SU-DHL-6 (cell line): ENCODE results near the gene MAF.

Experiments used
- H2AFZ ChIP-seq: fragments of 200-600 bp; sonication (generic); 2 replicates; pipeline ENCODE4 v1.6.1; 2014; ENCODE audit warnings: low read depth, mild to moderate bottlenecking, moderate library complexity, mixed read lengths, antibody characterized with exemption, low read length; ENCODE audit not compliant: severe bottlenecking
- H3F3A ChIP-seq: fragments of 200-600 bp; shearing (Covaris generic); 2 replicates; pipeline ENCODE4 v1.6.0; 2016; ENCODE audit warnings: antibody characterized with exemption, mild to moderate bottlenecking; ENCODE audit not compliant: insufficient read depth
- H3K27ac ChIP-seq: fragments of 200-600 bp; sonication (generic); 2 replicates; pipeline ENCODE4 v1.5.1; 2016; ENCODE audit warnings: low read depth, mild to moderate bottlenecking, low read length, moderate library complexity, mixed read lengths
- H3K27me3 ChIP-seq: fragments of 200-600 bp; sonication (generic), shearing (Covaris generic); 2 replicates; pipeline ENCODE4 v1.6.0; 2014; ENCODE audit warnings: mild to moderate bottlenecking, low read length
- H3K36me3 ChIP-seq: fragments of 200-600 bp; sonication (generic); 2 replicates; pipeline ENCODE4 v1.6.1; 2014; ENCODE audit warnings: mild to moderate bottlenecking, low read length, mixed read lengths
- H3K4me2 ChIP-seq: fragments of 300-600, 200-600 bp; shearing (Covaris generic), sonication (generic); 2 replicates; pipeline ENCODE4 v1.6.0; 2014; ENCODE audit warnings: low read length, low read depth, mild to moderate bottlenecking; ENCODE audit not compliant: poor library complexity, severe bottlenecking
- H3K4me3 ChIP-seq: fragments of 200-600 bp; sonication (generic); 2 replicates; pipeline ENCODE4 v1.5.1; 2014; ENCODE audit warnings: antibody characterized with exemption, low read length, mild to moderate bottlenecking, mixed read lengths; ENCODE audit not compliant: insufficient read depth, poor library complexity, severe bottlenecking
- H3K79me2 ChIP-seq: fragments of 200-600 bp; sonication (generic); 2 replicates; pipeline ENCODE4 v1.6.1; 2014; ENCODE audit warnings: mild to moderate bottlenecking, low read length, moderate library complexity; ENCODE audit not compliant: insufficient read depth
- H3K9ac ChIP-seq: fragments of 200-600 bp; sonication (generic); 2 replicates; pipeline ENCODE4 v1.7.0; 2014; ENCODE audit warnings: mild to moderate bottlenecking, low read length
- H3K9me2 ChIP-seq: fragments of 200-600 bp; sonication (generic); replicated peaks from 2 replicates; pipeline ENCODE4 v1.6.1; 2014; ENCODE audit warnings: low read length; ENCODE audit not compliant: insufficient read depth
- H3K9me3 ChIP-seq: fragments of 200-600 bp; sonication (generic); 2 replicates; pipeline ENCODE4 v1.6.1; 2014; ENCODE audit warnings: low read length, mixed read lengths; ENCODE audit not compliant: insufficient read depth
- H4K20me1 ChIP-seq: fragments of 200-600 bp; sonication (generic); 2 replicates; pipeline ENCODE4 v1.6.1; 2014; ENCODE audit warnings: low read depth, mild to moderate bottlenecking, antibody characterized with exemption, low read length, moderate library complexity, mixed read lengths
- EZH2phosphoT487 ChIP-seq: fragments of 200-600 bp; sonication (generic), shearing (Covaris generic); conservative IDR thresholded peaks from 2 replicates; pipeline ENCODE4 v1.6.1; 2018; ENCODE audit warnings: mild to moderate bottlenecking, antibody characterized with exemption, low read length, moderate library complexity, mixed read lengths
- TF ChIP-seq, protein P1 (sequence below): fragments of 200-600 bp; sonication (generic); IDR thresholded peaks from one replicate; pipeline ENCODE4 v1.5.1; 2017; ENCODE audit warnings: antibody characterized with exemption, mild to moderate bottlenecking, low read length, moderate library complexity; ENCODE audit not compliant: insufficient read depth, poor library complexity, severe bottlenecking

The MAF gene

DNA sequence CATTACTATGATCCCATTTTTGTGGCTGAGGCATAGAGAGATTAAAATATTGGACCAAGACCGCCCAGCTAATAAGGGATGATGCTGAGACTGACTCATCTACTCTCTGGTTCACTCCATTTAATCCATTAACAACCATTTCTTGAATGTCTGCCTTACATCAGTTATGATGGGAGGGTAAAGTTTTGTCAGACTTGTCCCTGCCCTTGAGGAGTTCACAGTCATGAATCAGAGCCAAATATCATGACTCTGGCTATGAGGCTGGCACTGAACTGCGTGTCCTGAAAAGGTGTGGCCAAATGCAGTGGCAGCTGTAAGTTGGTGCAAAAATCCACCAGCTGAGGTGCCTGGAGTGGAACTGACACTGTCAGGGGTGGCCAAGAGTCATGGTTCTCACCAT is 35.0 kb upstream of the MAF start:
- H3K9ac ChIP-seq = no peak overlapping the region
- no peaks in the 10 kb centered on the region for H4K20me1 ChIP-seq
- H3F3A ChIP-seq = no peaks in the 10 kb centered on the region
- TF ChIP-seq, protein P1, sequence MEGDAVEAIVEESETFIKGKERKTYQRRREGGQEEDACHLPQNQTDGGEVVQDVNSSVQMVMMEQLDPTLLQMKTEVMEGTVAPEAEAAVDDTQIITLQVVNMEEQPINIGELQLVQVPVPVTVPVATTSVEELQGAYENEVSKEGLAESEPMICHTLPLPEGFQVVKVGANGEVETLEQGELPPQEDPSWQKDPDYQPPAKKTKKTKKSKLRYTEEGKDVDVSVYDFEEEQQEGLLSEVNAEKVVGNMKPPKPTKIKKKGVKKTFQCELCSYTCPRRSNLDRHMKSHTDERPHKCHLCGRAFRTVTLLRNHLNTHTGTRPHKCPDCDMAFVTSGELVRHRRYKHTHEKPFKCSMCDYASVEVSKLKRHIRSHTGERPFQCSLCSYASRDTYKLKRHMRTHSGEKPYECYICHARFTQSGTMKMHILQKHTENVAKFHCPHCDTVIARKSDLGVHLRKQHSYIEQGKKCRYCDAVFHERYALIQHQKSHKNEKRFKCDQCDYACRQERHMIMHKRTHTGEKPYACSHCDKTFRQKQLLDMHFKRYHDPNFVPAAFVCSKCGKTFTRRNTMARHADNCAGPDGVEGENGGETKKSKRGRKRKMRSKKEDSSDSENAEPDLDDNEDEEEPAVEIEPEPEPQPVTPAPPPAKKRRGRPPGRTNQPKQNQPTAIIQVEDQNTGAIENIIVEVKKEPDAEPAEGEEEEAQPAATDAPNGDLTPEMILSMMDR = no peak
- TF ChIP-seq EZH2phosphoT487 = no peak
- no peaks in the 10 kb centered on the region for H3K79me2 ChIP-seq
- H3K27ac ChIP-seq = no peak overlapping the region
- no peaks in the 10 kb centered on the region for H3K27me3 ChIP-seq
- H3K9me2 ChIP-seq = no peaks in the 10 kb centered on the region
- no peak overlapping the region for H2AFZ ChIP-seq
- no peaks in the 10 kb centered on the region for H3K9me3 ChIP-seq
- H3K4me2 ChIP-seq = no peak overlapping the region
- no peak overlapping the region for H3K4me3 ChIP-seq
- H3K36me3 ChIP-seq = no peaks in the 10 kb centered on the region

GRCh38 chr16:79634298-79634697 is 33.8 kb upstream of the MAF start:
- Histone ChIP-seq H3K4me2 (no peak overlapping the region), H2AFZ (no peak overlapping the region), H4K20me1 (no peaks in the 10 kb centered on the region), H3F3A (no peaks in the 10 kb centered on the region), H3K79me2 (no peaks in the 10 kb centered on the region), H3K4me3 (no peak overlapping the region), H3K36me3 (no peaks in the 10 kb centered on the region), H3K27me3 (no peaks in the 10 kb centered on the region), H3K9ac (no peak overlapping the region), H3K27ac (no peak overlapping the region), H3K9me2 (no peaks in the 10 kb centered on the region), H3K9me3 (no peaks in the 10 kb centered on the region)
- no peak for TF ChIP-seq EZH2phosphoT487
- TF ChIP-seq, protein P1 = no peak

- H3K4me3 ChIP-seq = no peak overlapping the region
- no peak overlapping the region for H3K27ac ChIP-seq
- no peaks in the 10 kb centered on the region for H3K27me3 ChIP-seq
- H3K79me2 ChIP-seq = no peaks in the 10 kb centered on the region
- TF ChIP-seq, protein P1 = no peak
- TF ChIP-seq EZH2phosphoT487 = no peak
- no peaks in the 10 kb centered on the region for H3K9me3 ChIP-seq
- no peaks in the 10 kb centered on the region for H3K9me2 ChIP-seq
- no peaks in the 10 kb centered on the region for H3K36me3 ChIP-seq
- H2AFZ ChIP-seq = no peak overlapping the region
- no peaks in the 10 kb centered on the region for H3F3A ChIP-seq
- no peak overlapping the region for H3K9ac ChIP-seq
- no peaks in the 10 kb centered on the region for H4K20me1 ChIP-seq
- no peak overlapping the region for H3K4me2 ChIP-seq
Observed at GRCh38 chr16:79632289-79632688, 31.8 kb upstream of the MAF start.
